PC-9 (cell line): ENCODE data around the gene OSBPL6.

Experiments used
- EZH2 ChIP-seq: fragments of 200-600 bp; sonication (generic); IDR thresholded peaks from 2 replicates; pipeline ENCODE4 v1.8.0; 2017; ENCODE audit warnings: antibody characterized with exemption, low read depth
- TF ChIP-seq, protein P1 (sequence below): fragments of 200-600 bp; sonication (generic); conservative IDR thresholded peaks from 2 replicates; pipeline ENCODE4 v1.6.1; 2017; ENCODE audit warnings: mixed run types, antibody characterized with exemption, mild to moderate bottlenecking, moderate library complexity

GRCh38 chr2:178221556-178221955 lies 27.2 kb downstream of the OSBPL6 start:
- TF ChIP-seq, protein P1, sequence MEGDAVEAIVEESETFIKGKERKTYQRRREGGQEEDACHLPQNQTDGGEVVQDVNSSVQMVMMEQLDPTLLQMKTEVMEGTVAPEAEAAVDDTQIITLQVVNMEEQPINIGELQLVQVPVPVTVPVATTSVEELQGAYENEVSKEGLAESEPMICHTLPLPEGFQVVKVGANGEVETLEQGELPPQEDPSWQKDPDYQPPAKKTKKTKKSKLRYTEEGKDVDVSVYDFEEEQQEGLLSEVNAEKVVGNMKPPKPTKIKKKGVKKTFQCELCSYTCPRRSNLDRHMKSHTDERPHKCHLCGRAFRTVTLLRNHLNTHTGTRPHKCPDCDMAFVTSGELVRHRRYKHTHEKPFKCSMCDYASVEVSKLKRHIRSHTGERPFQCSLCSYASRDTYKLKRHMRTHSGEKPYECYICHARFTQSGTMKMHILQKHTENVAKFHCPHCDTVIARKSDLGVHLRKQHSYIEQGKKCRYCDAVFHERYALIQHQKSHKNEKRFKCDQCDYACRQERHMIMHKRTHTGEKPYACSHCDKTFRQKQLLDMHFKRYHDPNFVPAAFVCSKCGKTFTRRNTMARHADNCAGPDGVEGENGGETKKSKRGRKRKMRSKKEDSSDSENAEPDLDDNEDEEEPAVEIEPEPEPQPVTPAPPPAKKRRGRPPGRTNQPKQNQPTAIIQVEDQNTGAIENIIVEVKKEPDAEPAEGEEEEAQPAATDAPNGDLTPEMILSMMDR = no peak
- no peak for TF ChIP-seq EZH2
